HCT116 (cell line): ENCODE measurements around the gene GFOD1. TPM values are rescaled to one million over a fixed set of nuclear protein-coding genes. Genes with fewer than 3 reads are reported as not detected.

Experiments used
- ATAC-seq: fragments of 200-7000 bp; cut with Tn5 transposase; 2 replicates; pipeline ENCODE4 v1.9.1; 2020; ENCODE audit warnings: mild to moderate bottlenecking, moderate library complexity
- BruUV-seq: library from RNA; stranded (reverse); fragments of 400-500 nt; replicated peaks from 2 replicates; lab custom pipeline; 2021; lab: Mats Ljungman, UMichigan
- CTCF ChIA-PET: fragments of 300-600 bp; sonication (Branson Sonifier 250); formaldehyde crosslinking; loops from one replicate; lab custom pipeline; 2021; ENCODE audit warnings: antibody characterized with exemption; lab: Charles Lee
- POLR2A ChIA-PET: fragments of 300-600, 350-600 bp; sonication (Branson Sonifier 250); formaldehyde crosslinking; loops from one replicate; lab custom pipeline; 2021; ENCODE audit warnings: antibody characterized with exemption; lab: Charles Lee
- RAD21 ChIA-PET, 2 experiments: fragments of 300-600 bp; sonication (Branson Sonifier 250); formaldehyde crosslinking; loops; one replicate each; lab custom pipeline; 2023; ENCODE audit warnings: low total read pairs in 2 of 2; ENCODE audit not compliant: uncharacterized antibody in 2 of 2, unreplicated experiment in 2 of 2, low non-redundant PET in 1 of 2; lab: Charles Lee
- DNase-seq: peaks from one replicate; pipeline ENCODE4 v3.0.0-alpha.2; 2010; ENCODE audit warnings: low read depth, low spot score
- H2AFZ ChIP-seq: fragments of 200-600 bp; shearing (Covaris generic), sonication (generic); 2 replicates; pipeline ENCODE4 v1.6.1; 2017; ENCODE audit warnings: low read depth, mixed run types, mixed read lengths, antibody characterized with exemption, low read length; ENCODE audit not compliant: poor library complexity, severe bottlenecking
- H3K27ac ChIP-seq: 2 replicates; pipeline ENCODE4 v1.5.1; 2012; ENCODE audit warnings: low read depth, low read length
- H3K27me3 ChIP-seq: fragments of 200-600 bp; sonication (generic); 2 replicates; pipeline ENCODE4 v1.6.1; 2016; ENCODE audit warnings: mixed run types, low read length, mixed read lengths; ENCODE audit not compliant: insufficient read depth
- H3K36me3 ChIP-seq, 2 experiments: fragments of 200-500 bp in 1 of 2; fragments of 200-600 bp in 1 of 2; sonication (Bioruptor generic) in 1 of 2; sonication (generic) in 1 of 2; 2 replicates each; pipeline versions ENCODE4 v1.5.1 to v1.6.1; 2014 to 2016; ENCODE audit warnings: low read length in 2 of 2, inconsistent platforms in 1 of 2, mixed read lengths in 1 of 2, mixed run types in 1 of 2; ENCODE audit not compliant: insufficient read depth in 2 of 2, control insufficient read depth in 1 of 2
- H3K4me1 ChIP-seq, 2 experiments: fragments of 200-600 bp in 1 of 2; sonication (generic) in 1 of 2; 2 replicates each; pipeline versions ENCODE4 v1.5.1 to v1.6.1; 2012 to 2017; ENCODE audit warnings: low read length in 2 of 2, inconsistent platforms in 1 of 2, mild to moderate bottlenecking in 1 of 2, mixed read lengths in 1 of 2, mixed run types in 1 of 2, moderate library complexity in 1 of 2; ENCODE audit not compliant: insufficient read depth in 2 of 2, control insufficient read depth in 1 of 2
- H3K4me2 ChIP-seq: fragments of 200-600 bp; sonication (generic); 2 replicates; pipeline ENCODE4 v1.6.1; 2017; ENCODE audit warnings: mixed run types, low read length, mixed read lengths
- H3K4me3 ChIP-seq, 2 experiments: fragments of 200-600 bp in 1 of 2; sonication (generic) in 1 of 2; replicated peaks in 1 of 2; 2 replicates each; pipeline ENCODE4 v1.5.1; 2011 to 2016; ENCODE audit warnings: low read length in 2 of 2, control low read depth in 1 of 2, low read depth in 1 of 2, mild to moderate bottlenecking in 1 of 2, mixed read lengths in 1 of 2, mixed run types in 1 of 2
- H3K79me2 ChIP-seq: fragments of 200-600 bp; sonication (generic); 2 replicates; pipeline ENCODE4 v1.6.1; 2017; ENCODE audit warnings: mild to moderate bottlenecking, mixed run types, low read length, moderate library complexity, mixed read lengths; ENCODE audit not compliant: insufficient read depth
- H3K9ac ChIP-seq: fragments of 200-600 bp; sonication (generic); 2 replicates; pipeline ENCODE4 v1.6.1; 2016; ENCODE audit warnings: low read length, mixed read lengths
- H3K9me2 ChIP-seq: fragments of 200-600 bp; sonication (generic), shearing (Covaris generic); 2 replicates; pipeline ENCODE4 v1.6.1; 2017; ENCODE audit warnings: mixed run types, mild to moderate bottlenecking, moderate library complexity; ENCODE audit not compliant: insufficient read depth
- H3K9me3 ChIP-seq, 2 experiments: fragments of 200-500 bp in 1 of 2; fragments of 200-600 bp in 1 of 2; sonication (Bioruptor generic) in 1 of 2; sonication (generic) in 1 of 2; 2 replicates each; pipeline ENCODE4 v1.6.1; 2014 to 2017; ENCODE audit warnings: low read length in 2 of 2, mixed read lengths in 2 of 2, inconsistent platforms in 1 of 2, low read depth in 1 of 2, mild to moderate bottlenecking in 1 of 2, mixed run types in 1 of 2, moderate library complexity in 1 of 2; ENCODE audit not compliant: control insufficient read depth in 1 of 2, insufficient read depth in 1 of 2
- H4K20me1 ChIP-seq: fragments of 200-600 bp; sonication (generic), shearing (Covaris generic); 2 replicates; pipeline ENCODE4 v1.6.1; 2017; ENCODE audit warnings: mixed run types, mild to moderate bottlenecking, moderate library complexity; ENCODE audit not compliant: insufficient read depth
- CBX3 ChIP-seq: IDR thresholded peaks from 2 replicates; pipeline ENCODE4 v1.6.1; 2012; ENCODE audit warnings: low read depth
- EGR1 ChIP-seq: IDR thresholded peaks from 2 replicates; pipeline ENCODE4 v1.6.1; 2012; ENCODE audit warnings: low read depth
- ELF1 ChIP-seq: IDR thresholded peaks from 2 replicates; pipeline ENCODE4 v1.6.1; 2012; ENCODE audit warnings: low read depth, borderline replicate concordance
- MAX ChIP-seq: IDR thresholded peaks from 2 replicates; pipeline ENCODE4 v1.6.1; 2012
- POLR2AphosphoS5 ChIP-seq: IDR thresholded peaks from 2 replicates; pipeline ENCODE4 v1.6.1; 2011; ENCODE audit warnings: mild to moderate bottlenecking, low read depth, low read length, moderate library complexity
- RAD21 ChIP-seq: IDR thresholded peaks from 2 replicates; pipeline ENCODE4 v1.6.1; 2012; ENCODE audit warnings: low read depth, mild to moderate bottlenecking
- SIN3A ChIP-seq: IDR thresholded peaks from 2 replicates; pipeline ENCODE4 v1.6.1; 2012; ENCODE audit warnings: low read depth
- SP1 ChIP-seq: IDR thresholded peaks from 2 replicates; pipeline ENCODE4 v1.6.1; 2012; ENCODE audit warnings: low read depth
- SRF ChIP-seq: IDR thresholded peaks from 2 replicates; pipeline ENCODE4 v1.6.1; 2012; ENCODE audit warnings: low read depth
- TCF7L2 ChIP-seq: IDR thresholded peaks from 2 replicates; pipeline ENCODE4 v1.7.0; 2011; ENCODE audit warnings: borderline replicate concordance, inconsistent platforms; ENCODE audit not compliant: insufficient read depth, insufficient read length; ENCODE audit errors: extremely low read depth
- ZFX ChIP-seq: fragments of 450-650 bp; IDR thresholded peaks from 2 replicates; pipeline ENCODE4 v1.6.1; 2017
- ZNF274 ChIP-seq: fragments of 200-500 bp; sonication (Bioruptor generic); IDR thresholded peaks from 2 replicates; pipeline ENCODE4 v1.6.1; 2014; ENCODE audit warnings: mild to moderate bottlenecking, low read depth, low read length, inconsistent platforms
- intact Hi-C: fragments of 100-400 bp; cut with micrococcal nuclease; formaldehyde crosslinking; loops from 2 replicates; pipeline ENCODE4 v1.10.0; 2022
- total RNA-seq: library from RNA; stranded (reverse); gene quantifications from one replicate; pipeline ENCODE4 v1.2.1, GENCODE V29; 2021; ENCODE audit not compliant: unreplicated experiment
- TF ChIP-seq, protein P1 (sequence below), 3 experiments: fragments of 200-600 bp in 1 of 3; sonication (generic) in 1 of 3; IDR thresholded peaks in 2 of 3; conservative IDR thresholded peaks in 1 of 3; 2 replicates each; pipeline ENCODE4 v1.5.1; 2012 to 2017; ENCODE audit warnings: low read depth in 2 of 3, low read length in 2 of 3, antibody characterized with exemption in 1 of 3, borderline replicate concordance in 1 of 3, control low read depth in 1 of 3, mild to moderate bottlenecking in 1 of 3, mixed read lengths in 1 of 3, mixed run types in 1 of 3, moderate library complexity in 1 of 3; ENCODE audit not compliant: insufficient read depth in 1 of 3
- TF ChIP-seq, protein P2 (sequence below): IDR thresholded peaks from 2 replicates; pipeline ENCODE4 v1.6.1; 2012

The GFOD1 gene
- total RNA-seq, 1 experiment from 2014 or later: 3.8 TPM

DNA sequence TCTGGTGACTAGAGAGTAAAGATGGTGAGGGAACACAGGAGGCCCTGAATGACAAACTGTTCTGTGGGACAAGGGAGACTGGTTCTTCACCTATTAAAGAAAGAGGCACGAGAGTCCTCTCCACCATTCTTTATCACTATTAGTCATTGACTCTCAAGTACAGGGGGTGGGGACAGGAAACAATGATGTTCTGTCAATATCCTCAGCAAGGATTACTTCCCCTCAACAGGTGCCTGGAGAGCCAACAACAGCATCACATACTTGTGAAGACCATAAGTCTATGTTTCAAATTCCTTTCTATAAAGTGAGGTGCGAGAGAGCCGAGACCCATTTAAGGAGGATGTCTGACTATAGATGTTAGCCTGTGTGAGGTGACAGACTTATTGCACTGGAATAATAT, 86.6 kb downstream of the GFOD1 start:
- no peak for TF ChIP-seq TCF7L2
- TF ChIP-seq ZFX: no peak
- no peak for TF ChIP-seq EGR1
- TF ChIP-seq ELF1: no peak
- TF ChIP-seq SP1: no peak
- TF ChIP-seq, protein P1, sequence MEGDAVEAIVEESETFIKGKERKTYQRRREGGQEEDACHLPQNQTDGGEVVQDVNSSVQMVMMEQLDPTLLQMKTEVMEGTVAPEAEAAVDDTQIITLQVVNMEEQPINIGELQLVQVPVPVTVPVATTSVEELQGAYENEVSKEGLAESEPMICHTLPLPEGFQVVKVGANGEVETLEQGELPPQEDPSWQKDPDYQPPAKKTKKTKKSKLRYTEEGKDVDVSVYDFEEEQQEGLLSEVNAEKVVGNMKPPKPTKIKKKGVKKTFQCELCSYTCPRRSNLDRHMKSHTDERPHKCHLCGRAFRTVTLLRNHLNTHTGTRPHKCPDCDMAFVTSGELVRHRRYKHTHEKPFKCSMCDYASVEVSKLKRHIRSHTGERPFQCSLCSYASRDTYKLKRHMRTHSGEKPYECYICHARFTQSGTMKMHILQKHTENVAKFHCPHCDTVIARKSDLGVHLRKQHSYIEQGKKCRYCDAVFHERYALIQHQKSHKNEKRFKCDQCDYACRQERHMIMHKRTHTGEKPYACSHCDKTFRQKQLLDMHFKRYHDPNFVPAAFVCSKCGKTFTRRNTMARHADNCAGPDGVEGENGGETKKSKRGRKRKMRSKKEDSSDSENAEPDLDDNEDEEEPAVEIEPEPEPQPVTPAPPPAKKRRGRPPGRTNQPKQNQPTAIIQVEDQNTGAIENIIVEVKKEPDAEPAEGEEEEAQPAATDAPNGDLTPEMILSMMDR (IDR thresholded peaks at IDR 0.05 in 2 of 3, conservative IDR thresholded peaks at IDR 0.05 in 1 of 3; ENCODE audit: borderline replicate concordance in 1 of 3, insufficient read depth in 1 of 3, low read depth in 2 of 3, low read length in 2 of 3): no peak
- no peak for TF ChIP-seq RAD21
- no peak for TF ChIP-seq CBX3
- no peak for TF ChIP-seq POLR2AphosphoS5
- TF ChIP-seq, protein P2, sequence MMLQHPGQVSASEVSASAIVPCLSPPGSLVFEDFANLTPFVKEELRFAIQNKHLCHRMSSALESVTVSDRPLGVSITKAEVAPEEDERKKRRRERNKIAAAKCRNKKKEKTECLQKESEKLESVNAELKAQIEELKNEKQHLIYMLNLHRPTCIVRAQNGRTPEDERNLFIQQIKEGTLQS: no peak
- TF ChIP-seq ZNF274: no peak
- no peak for TF ChIP-seq SIN3A
- TF ChIP-seq MAX: no peak
- no peak for TF ChIP-seq SRF
- CTCF ChIA-PET: no interaction called here
- no peak overlapping the region for H3K4me3 ChIP-seq
- BruUV-seq: no TSS peak
- POLR2A ChIA-PET: no interaction called here
- H3K79me2 ChIP-seq: no peaks in the 10 kb centered on the region
- RAD21 ChIA-PET: no interaction called here
- intact Hi-C loops: no loop called here
- no peaks in the 10 kb centered on the region for H3K27me3 ChIP-seq
- H3K27ac ChIP-seq: no peak overlapping the region
- no peak overlapping the region for H3K9ac ChIP-seq
- no peak overlapping the region for H2AFZ ChIP-seq
- H3K4me2 ChIP-seq: no peak overlapping the region
- no peaks in the 10 kb centered on the region for H4K20me1 ChIP-seq
- H3K9me3 ChIP-seq: no peaks in the 10 kb centered on the region
- no peak for DNase-seq
- no peak for ATAC-seq
- H3K36me3 ChIP-seq: no peaks in the 10 kb centered on the region
- no peaks in the 10 kb centered on the region for H3K9me2 ChIP-seq
- H3K4me1 ChIP-seq: peaks cover 9 to 27% of the 10 kb centered on the region in 2 experiments
